Anterior cingulate cortex (tissue), 58 donors: ENCODE measurements around the gene GPM6B.

ENCODE experiments used
- DNase-seq, 58 donors: peaks; one replicate each; lab custom pipeline; 2025; lab: John Stamatoyannopoulos, UW

Gene GPM6B

GRCh38 chrX:13816643-13817627 lies at the start of gene GPM6B:
Gene GPM6B (minus strand): TSS chrX:13817093. CDS start chrX:13816904, 189 bp downstream.
- DNase-seq: peak in 55 of 58 donors; percentile 1 to 69 (median 45)

GRCh38 chrX:13864264-13864663 lies 47.4 kb upstream of the GPM6B start:
- peak in 22 of 58 donors; percentile 1 to 31 (median 6) for DNase-seq

GRCh38 chrX:13863324-13863723 lies 46.4 kb upstream of the GPM6B start:
- DNase-seq: peak in 23 of 58 donors; percentile 0 to 59 (median 17)

GRCh38 chrX:13859724-13860123 lies 42.8 kb upstream of the GPM6B start:
- no peak for DNase-seq

GRCh38 chrX:13857804-13858203 lies 40.9 kb upstream of the GPM6B start:
- no peak for DNase-seq

- no peak for DNase-seq
These were observed 39.0 kb upstream of the GPM6B start for GRCh38 chrX:13855689-13856450.

- peak in 7 of 58 donors; percentile 1 to 10 (median 1) for DNase-seq
These were observed 37.1 kb upstream of the GPM6B start for GRCh38 chrX:13854003-13854402.

- DNase-seq: no peak
These were observed 35.3 kb upstream of the GPM6B start for GRCh38 chrX:13852001-13852695.

- DNase-seq: peak in 4 of 58 donors; percentile 0 to 29 (median 6)
These were observed 29.0 kb upstream of the GPM6B start for GRCh38 chrX:13845721-13846378.

GRCh38 chrX:13843150-13843721 lies 26.3 kb upstream of the GPM6B start:
- DNase-seq: no peak

GRCh38 chrX:13840121-13840520 lies 23.2 kb upstream of the GPM6B start:
- no peak for DNase-seq

- DNase-seq: peak in 46 of 58 donors; percentile 1 to 66 (median 29)
These were observed 20.4 kb upstream of the GPM6B start for GRCh38 chrX:13837290-13837745.

- no peak for DNase-seq
These were observed 19.7 kb upstream of the GPM6B start for GRCh38 chrX:13836575-13836974.

- DNase-seq: no peak
These were observed 18.9 kb upstream of the GPM6B start for GRCh38 chrX:13835825-13836224.

GRCh38 chrX:13834355-13834754 lies 17.5 kb upstream of the GPM6B start:
- no peak for DNase-seq

GRCh38 chrX:13829983-13830382 lies 13.1 kb upstream of the GPM6B start:
- DNase-seq: no peak

GRCh38 chrX:13828392-13828791 lies 11.5 kb upstream of the GPM6B start:
- DNase-seq: no peak

GRCh38 chrX:13827298-13828090 lies 10.6 kb upstream of the GPM6B start:
- no peak for DNase-seq

- DNase-seq: peak in 35 of 58 donors; percentile 0 to 75 (median 21)
These were observed 9.9 kb upstream of the GPM6B start for GRCh38 chrX:13826770-13827169.
